OCI-LY3 (cell line): ENCODE results near the gene DUSP2.

ENCODE experiments used
- CTCF ChIP-seq: fragments of 200-600, 300-600 bp; sonication (generic); IDR thresholded peaks from 2 replicates; pipeline ENCODE4 v1.5.1; 2014; ENCODE audit warnings: antibody characterized with exemption, low read length, low read depth
- EZH2phosphoT487 ChIP-seq: fragments of 200-600 bp; shearing (Covaris generic); IDR thresholded peaks from 2 replicates; pipeline ENCODE4 v1.6.1; 2018; ENCODE audit warnings: antibody characterized with exemption, mixed run types, low read depth

GRCh38 chr2:96151595-96152303 lies 6.5 kb upstream of the DUSP2 start:
- TF ChIP-seq CTCF (no peak), EZH2phosphoT487 (no peak)
